Measurements from ENCODE around the gene OLFM1. TPM values are rescaled to one million over a fixed set of nuclear protein-coding genes. Genes with fewer than 3 reads are reported as not detected.
A peak's percentile ranks its signal among the peaks of the same experiment; 100 is the strongest.

Gene OLFM1
- total RNA-seq, 1 experiment from 2014 or later = not detected

DNA sequence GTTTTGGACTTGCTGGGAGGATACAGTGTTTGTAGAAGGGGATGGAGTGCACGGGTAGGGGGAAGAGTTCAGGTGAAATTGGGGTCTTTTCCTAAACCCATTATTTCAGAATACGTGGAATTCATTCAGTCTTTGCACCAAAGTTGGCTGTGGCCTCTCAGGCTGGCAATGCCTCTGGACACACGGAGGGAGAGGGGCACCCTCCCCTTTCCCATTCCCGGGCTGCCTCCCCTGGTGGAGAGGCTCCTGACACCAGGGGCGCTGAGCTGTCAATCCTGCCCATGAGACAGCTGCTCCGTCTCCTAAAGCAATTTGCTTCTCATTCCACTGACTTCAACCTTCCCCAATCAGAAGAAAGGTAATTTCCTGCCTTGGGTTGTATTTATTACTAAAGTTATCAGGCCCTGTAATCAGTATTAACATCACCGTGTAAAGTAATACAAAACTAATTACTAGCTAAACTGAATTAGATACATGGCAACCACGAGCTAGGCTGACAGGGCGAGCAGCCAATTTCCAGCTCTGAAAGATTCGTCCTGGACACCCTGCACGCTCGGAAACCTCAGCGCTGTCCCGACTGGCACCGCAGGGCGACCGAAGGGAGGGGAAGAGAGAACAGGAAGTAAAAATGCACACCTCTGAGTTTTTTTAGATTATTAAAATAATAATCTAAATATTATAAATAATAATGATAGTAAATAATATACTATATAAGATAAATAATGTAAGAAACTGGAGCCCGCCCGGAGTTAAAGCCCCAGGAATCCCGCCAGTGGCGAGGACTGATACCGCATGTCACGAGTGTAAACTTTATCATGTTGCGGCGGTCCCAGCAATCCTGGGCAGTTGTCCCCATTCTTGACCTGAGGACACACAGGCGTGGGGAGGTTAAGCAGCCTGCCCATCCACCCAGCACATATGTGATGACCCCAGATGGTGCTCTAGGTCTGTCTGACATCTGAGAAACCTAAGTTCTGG, 6.9 kb upstream of the OLFM1 start:
- BruUV-seq (replicated peaks) = no TSS peak
- intact Hi-C loops (cut with micrococcal nuclease; ENCODE audit: unreplicated experiment) = no loop called here
- no peak overlapping the region for H3K4me2 ChIP-seq
- H3K79me2 ChIP-seq (ENCODE audit: low read depth) = no peaks in the 10 kb centered on the region
- ChIA-PET POLR2A (ENCODE audit: unreplicated experiment) (no interaction called here), CTCF (no interaction called here)
- H3K4me3 ChIP-seq = no peak overlapping the region
- H3K36me3 ChIP-seq (ENCODE audit: low read depth) = no peaks in the 10 kb centered on the region
- no peaks in the 10 kb centered on the region for H3K4me1 ChIP-seq (replicated peaks; ENCODE audit: insufficient read depth)
- no peak overlapping the region for H2AFZ ChIP-seq
- H4K20me1 ChIP-seq (ENCODE audit: insufficient read depth) = no peaks in the 10 kb centered on the region
- no peaks in the 10 kb centered on the region for H3F3A ChIP-seq (ENCODE audit: insufficient read depth, low read depth)
- no peak for DNase-seq
- H3K9me3 ChIP-seq (ENCODE audit: insufficient read depth, low read depth) = no peaks in the 10 kb centered on the region
- H3K27ac ChIP-seq = no peak overlapping the region
- TF ChIP-seq EZH2 (IDR thresholded peaks at IDR 0.05; ENCODE audit: low read depth) = no peak
- TF ChIP-seq, protein P1, sequence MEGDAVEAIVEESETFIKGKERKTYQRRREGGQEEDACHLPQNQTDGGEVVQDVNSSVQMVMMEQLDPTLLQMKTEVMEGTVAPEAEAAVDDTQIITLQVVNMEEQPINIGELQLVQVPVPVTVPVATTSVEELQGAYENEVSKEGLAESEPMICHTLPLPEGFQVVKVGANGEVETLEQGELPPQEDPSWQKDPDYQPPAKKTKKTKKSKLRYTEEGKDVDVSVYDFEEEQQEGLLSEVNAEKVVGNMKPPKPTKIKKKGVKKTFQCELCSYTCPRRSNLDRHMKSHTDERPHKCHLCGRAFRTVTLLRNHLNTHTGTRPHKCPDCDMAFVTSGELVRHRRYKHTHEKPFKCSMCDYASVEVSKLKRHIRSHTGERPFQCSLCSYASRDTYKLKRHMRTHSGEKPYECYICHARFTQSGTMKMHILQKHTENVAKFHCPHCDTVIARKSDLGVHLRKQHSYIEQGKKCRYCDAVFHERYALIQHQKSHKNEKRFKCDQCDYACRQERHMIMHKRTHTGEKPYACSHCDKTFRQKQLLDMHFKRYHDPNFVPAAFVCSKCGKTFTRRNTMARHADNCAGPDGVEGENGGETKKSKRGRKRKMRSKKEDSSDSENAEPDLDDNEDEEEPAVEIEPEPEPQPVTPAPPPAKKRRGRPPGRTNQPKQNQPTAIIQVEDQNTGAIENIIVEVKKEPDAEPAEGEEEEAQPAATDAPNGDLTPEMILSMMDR (conservative IDR thresholded peaks at IDR 0.05) = no peak
- H3K9me2 ChIP-seq (ENCODE audit: insufficient read depth) = no peaks in the 10 kb centered on the region
- H3K27me3 ChIP-seq (ENCODE audit: insufficient read depth, low read depth) = peaks cover 94% of the 10 kb centered on the region

DNA sequence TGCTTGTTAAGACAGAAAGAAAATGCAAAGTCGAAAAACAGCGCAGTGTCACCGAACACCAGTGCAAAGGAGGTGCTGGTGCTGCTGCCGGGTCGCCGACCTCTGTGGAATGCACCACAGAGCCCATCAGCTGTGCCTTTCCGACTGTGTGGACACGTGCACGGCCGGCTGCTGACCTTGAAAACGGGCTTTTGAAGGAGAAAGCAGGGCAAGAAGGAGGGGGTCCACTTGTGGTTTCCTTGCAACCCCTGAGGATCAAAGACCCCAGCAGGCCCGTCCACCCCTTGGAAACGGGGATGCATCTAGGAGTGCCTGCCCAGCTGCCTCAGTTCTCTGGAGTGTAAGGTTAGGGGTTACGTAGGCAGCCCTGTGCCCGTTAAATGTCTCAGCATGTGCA, 6.2 kb upstream of the OLFM1 start:
- no peak overlapping the region for H3K4me2 ChIP-seq
- CTCF ChIA-PET = no interaction called here
- no peaks in the 10 kb centered on the region for H3F3A ChIP-seq (ENCODE audit: insufficient read depth, low read depth)
- H3K9me2 ChIP-seq (ENCODE audit: insufficient read depth) = no peaks in the 10 kb centered on the region
- no peaks in the 10 kb centered on the region for H4K20me1 ChIP-seq (ENCODE audit: insufficient read depth)
- H2AFZ ChIP-seq = no peak overlapping the region
- intact Hi-C loops (cut with micrococcal nuclease; ENCODE audit: unreplicated experiment) = no loop called here
- H3K27ac ChIP-seq = no peak overlapping the region
- peaks cover 98% of the 10 kb centered on the region for H3K27me3 ChIP-seq (ENCODE audit: insufficient read depth, low read depth)
- POLR2A ChIA-PET (ENCODE audit: unreplicated experiment) = no interaction called here
- BruUV-seq (replicated peaks) = no TSS peak
- TF ChIP-seq, protein P1 (conservative IDR thresholded peaks at IDR 0.05) = no peak
- 0 out of 2 replicates have a peak, but pooled peaks have one; percentile 79 for TF ChIP-seq EZH2 (IDR thresholded peaks at IDR 0.05; ENCODE audit: low read depth)
- H3K79me2 ChIP-seq (ENCODE audit: low read depth) = no peaks in the 10 kb centered on the region
- H3K4me3 ChIP-seq = no peak overlapping the region
- H3K4me1 ChIP-seq (replicated peaks; ENCODE audit: insufficient read depth) = no peaks in the 10 kb centered on the region
- H3K9me3 ChIP-seq (ENCODE audit: insufficient read depth, low read depth) = no peaks in the 10 kb centered on the region
- H3K36me3 ChIP-seq (ENCODE audit: low read depth) = no peaks in the 10 kb centered on the region
- no peak for DNase-seq

DNA sequence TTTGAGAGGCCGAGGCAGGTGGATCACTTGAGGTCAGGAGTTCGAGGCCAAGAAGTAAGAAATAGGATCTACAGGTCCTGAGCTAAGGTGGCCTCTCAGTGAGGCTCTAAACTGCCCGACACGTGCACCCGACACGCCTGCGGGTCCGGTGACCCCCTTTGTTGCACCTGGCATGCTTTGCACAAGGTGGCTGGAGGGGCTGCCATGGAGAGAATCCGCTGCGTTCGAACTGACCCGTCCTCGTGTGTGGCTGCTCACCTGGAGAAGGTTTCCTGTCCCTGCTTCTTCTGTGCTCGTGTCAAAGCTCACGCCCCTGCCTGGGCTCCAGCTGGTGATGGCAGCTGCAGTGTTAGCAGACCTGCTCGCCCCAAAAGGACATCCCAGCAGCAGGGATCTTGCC, 5.7 kb upstream of the OLFM1 start:
- Histone ChIP-seq H3F3A (ENCODE audit: insufficient read depth, low read depth) (no peaks in the 10 kb centered on the region), H3K36me3 (ENCODE audit: low read depth) (no peaks in the 10 kb centered on the region), H3K27me3 (ENCODE audit: insufficient read depth, low read depth) (peaks cover 95% of the 10 kb centered on the region), H3K27ac (no peak overlapping the region), H3K9me3 (ENCODE audit: insufficient read depth, low read depth) (no peaks in the 10 kb centered on the region), H3K4me2 (no peak overlapping the region), H3K9me2 (ENCODE audit: insufficient read depth) (no peaks in the 10 kb centered on the region), H2AFZ (no peak overlapping the region), H3K4me1 (replicated peaks; ENCODE audit: insufficient read depth) (no peaks in the 10 kb centered on the region), H4K20me1 (ENCODE audit: insufficient read depth) (no peaks in the 10 kb centered on the region), H3K4me3 (no peak overlapping the region), H3K79me2 (ENCODE audit: low read depth) (no peaks in the 10 kb centered on the region)
- intact Hi-C loops (cut with micrococcal nuclease; ENCODE audit: unreplicated experiment) = no loop called here
- TF ChIP-seq, protein P1 (conservative IDR thresholded peaks at IDR 0.05) = no peak
- peak; percentile 70; the same call in 1 of the 2 replicates for TF ChIP-seq EZH2 (IDR thresholded peaks at IDR 0.05; ENCODE audit: low read depth)
- no TSS peak for BruUV-seq (replicated peaks)
- ChIA-PET CTCF (no interaction called here), POLR2A (ENCODE audit: unreplicated experiment) (no interaction called here)
- no peak for DNase-seq

All from PC-9 (cell line).